Epithelial cell of prostate (primary cell): ENCODE measurements around the gene SYVN1.
"Not testable (repeated sequence)": the region's sequence is repeated elsewhere in the genome, so short reads cannot be mapped to it uniquely, and the experiment has no call there.

ENCODE experiments used
- DNase-seq: peaks from one replicate; pipeline ENCODE4 v3.0.0-alpha.2; 2011; ENCODE audit warnings: low read depth, low spot score
- H3K27ac ChIP-seq: fragments of 450-650 bp; 2 replicates; pipeline ENCODE4 v1.5.1; 2017; ENCODE audit warnings: mild to moderate bottlenecking

SYVN1 gene

DNA sequence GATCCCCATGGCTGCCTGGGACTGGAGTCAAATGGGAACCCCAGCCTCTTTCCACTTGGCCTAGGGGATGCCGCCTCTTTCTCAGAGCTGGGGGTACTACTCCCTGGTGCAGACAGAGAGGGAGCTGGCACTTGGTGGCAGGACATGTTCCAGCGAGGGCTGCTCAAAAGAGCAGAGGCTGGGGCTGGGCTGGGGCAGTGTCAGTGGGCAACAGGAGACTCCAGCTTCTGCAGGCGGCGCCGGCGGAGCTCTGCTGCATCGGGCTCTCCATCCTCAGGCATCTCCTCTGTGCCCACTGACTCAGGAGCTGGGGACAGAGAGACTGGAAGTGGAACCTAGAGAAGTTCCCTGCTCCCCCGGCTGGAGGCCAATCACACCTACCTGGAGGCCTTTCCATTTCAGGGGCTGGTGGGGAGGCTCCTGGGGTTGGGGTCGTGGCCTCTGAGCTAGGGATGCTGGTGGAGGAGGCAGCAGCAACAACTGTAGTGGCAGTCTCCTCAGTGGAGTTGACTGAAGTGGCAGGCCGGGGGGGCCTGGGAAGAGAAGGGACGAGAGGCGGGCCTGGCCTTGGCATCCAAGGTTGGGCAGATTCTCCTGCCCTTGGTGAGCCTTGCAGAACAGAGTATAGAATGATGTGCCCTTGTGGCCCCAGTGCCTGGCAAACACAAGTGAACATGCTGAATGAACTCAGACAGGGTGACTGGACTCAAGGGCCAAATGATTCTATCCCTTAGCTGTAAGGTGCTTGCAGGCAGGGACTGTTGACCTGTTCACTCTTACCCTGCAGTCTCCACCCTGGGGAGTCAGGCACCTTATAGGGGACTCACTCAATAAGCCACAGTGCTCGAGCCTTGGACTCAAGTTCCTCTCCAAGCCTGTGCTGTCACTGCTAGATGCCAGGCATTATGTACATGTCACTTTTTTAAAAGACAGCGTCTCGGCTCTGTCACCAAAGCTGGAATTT lies 5.9 kb downstream of the SYVN1 start:
- DNase-seq = no peak
- H3K27ac ChIP-seq = no peak overlapping the region

DNA sequence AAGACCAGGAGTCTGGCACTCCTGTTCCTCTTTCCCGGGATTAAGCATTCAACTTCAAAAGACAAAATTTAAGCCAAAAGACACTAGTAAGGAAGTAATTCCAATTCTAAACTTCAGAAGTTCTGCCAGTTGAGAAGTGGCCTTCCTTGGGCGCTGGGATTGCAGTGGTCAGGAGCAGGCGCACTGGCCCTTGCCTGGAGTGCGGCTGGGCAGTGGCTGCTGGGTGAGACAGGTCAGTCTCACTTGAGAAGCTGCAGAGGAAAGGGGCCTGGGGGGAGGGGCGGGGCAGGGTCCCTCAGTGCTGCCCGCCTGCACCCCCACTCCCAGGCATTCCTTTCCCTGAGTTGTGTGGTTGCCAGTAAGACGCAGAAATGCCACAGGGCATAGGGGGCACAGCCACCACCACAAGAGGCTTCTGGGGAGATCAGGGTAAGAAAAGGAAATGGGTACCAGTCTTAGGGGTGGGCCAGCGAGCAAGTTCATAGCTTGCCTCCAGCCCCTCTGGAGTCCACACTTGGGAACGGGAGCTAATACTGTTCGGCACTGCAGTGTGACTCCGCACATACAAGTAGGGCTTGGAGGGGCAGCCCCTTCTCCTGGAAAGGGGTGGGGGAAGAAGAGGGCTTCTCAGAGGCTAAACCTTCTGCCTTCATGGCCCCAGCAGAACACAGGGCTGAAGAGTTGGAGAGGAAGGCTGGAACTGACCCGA lies 6.7 kb downstream of the SYVN1 start:
- no peak for DNase-seq
- no peak overlapping the region for H3K27ac ChIP-seq

DNA sequence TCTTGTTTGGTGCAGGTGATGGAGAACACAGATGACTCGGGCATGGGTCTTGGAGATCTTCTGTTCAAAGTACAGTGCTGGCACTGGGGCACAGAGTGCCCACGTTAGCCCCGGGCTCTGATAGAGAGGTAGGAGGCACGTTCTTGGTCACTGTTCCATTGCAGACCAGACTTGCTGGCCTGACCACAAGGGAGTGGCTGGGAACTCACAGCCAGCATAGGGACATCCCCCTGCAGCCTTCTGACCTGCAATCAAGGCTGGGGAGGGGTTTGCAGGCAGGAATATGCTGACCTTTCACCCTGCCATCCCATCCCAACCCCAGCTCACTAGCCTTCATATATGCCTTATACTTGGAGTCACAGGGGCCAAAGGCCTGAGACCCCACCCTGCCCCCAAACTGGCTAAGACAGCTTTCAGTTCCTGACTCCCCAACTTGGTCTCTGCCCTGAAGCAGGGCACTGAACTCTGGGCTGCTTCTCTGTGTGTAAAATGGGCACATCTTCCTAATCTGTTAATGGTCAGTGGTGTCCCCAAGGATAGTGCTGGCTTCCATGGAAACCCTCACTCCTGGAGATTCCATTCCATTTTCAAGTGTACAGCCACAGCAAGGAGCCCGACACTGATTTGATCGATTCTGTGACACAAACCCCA lies 7.6 kb downstream of the SYVN1 start:
- H3K27ac ChIP-seq = no peak overlapping the region
- no peak for DNase-seq

DNA sequence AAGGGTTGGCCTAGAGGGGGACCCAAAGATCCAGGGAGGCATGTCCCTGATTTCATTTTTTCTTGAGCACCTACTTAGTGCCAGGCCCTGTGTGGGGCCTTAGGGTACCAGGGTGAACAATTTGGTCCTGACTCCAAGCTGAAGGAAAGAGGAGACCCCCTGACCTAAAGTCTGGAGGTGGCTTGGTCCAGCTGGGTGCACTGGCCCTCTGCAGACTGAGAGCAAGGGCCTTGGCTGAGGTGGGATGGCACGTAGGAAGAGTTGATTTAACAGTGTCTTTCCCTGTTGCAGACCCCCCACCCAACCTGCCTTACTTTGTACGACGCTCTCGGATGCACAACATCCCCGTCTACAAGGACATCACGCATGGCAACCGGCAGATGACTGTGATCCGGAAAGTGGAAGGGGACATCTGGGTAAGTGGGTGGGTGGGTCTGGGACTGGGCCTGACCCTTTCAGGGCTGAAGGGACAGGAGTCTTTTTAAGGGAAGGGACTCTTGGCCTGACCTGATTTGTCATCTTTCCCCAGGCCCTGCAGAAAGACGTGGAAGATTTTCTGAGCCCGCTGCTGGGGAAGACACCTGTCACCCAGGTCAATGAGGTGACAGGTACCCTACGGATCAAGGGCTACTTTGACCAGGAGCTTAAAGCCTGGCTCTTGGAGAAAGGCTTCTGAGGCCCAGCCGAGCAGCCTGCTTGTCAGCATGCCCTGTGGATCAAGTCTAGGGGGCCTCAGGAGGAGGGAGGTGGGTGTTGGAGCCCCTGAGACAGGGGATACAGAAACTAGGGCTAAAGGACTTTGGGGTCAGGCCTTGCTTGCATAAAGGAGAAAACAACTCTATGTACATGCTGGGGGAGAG lies 8.9 kb downstream of the SYVN1 start:
- H3K27ac ChIP-seq = no peak overlapping the region
- no peak for DNase-seq

- DNase-seq = no peak
- H3K27ac ChIP-seq = no peak overlapping the region
These were observed 9.7 kb downstream of the SYVN1 start for GRCh38 chr11:65124480-65125196.

DNA sequence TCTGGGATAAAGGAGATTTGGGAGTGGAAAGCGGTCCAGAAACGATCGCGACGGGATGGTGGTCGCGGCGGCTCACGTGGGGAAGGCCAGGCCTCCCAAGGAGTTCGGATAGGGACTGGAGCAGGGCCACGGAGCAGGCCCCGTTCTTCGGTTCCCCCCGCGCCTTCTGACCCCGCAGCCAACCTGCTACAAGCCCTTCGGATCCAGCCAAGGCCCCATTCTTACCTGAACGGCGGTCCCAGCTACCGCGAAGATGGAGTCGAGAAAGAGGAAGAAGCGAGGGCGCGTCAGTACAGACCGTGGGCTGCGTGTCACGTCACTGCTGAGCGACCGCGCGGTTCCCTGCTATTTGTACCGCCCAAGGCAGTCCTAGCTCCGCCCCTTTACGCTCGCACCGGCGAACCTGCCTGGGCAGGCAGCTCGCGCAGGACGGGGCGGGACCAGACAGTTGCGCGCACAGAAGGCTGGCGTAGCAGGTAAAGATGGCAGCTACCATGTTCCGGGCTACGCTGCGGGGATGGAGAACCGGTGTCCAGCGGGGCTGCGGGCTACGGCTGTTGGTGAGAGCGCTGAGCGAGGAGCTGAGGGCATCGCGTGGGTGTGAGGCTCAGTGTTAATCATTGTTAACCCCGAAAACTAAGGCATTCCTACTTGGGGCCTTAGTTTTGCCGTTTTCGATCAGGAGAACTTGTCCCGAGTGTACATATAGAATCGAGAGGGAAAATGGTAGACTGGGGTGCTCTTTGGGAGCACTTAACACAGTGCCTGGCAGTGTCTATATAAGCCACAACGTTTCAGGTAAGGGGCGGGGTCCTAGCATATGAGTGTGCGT lies 12.2 kb downstream of the SYVN1 start, which contains the start of the genes FAU and MRPL49:
Gene FAU (minus strand): TSS at position 270 of the 832 bp plus-strand sequence. CDS start 321 bp downstream, outside the sequence.
Gene MRPL49 (plus strand): TSS at position 457 of the 832 bp plus-strand sequence. CDS start 26 bp downstream, at position 483.
- peak within 1 kb of the TSS; percentile 93 for H3K27ac ChIP-seq
- DNase-seq = peak; percentile 93

DNA sequence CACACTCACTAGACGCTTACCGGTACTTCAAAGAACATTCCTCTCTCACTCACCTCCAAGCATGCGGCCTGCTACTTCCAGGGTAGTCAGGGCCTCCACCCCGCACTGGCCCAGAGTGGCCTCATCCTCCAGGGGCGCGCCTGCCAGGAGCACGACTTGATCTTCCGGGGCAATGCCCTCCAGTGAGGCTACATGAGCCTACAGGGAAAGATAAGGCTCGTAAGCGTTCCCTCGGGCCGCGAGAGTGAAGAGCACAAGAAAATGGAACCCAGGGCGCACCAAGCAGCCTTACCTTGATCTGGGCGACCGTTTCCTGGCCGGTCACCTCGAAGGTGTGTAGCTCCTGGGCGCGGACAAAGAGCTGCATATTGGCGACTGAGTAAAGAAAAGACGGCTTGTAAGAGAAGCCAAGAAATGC lies 12.9 kb downstream of the SYVN1 start:
- peak overlapping the region; percentile 93 for H3K27ac ChIP-seq
- no peak for DNase-seq

DNA sequence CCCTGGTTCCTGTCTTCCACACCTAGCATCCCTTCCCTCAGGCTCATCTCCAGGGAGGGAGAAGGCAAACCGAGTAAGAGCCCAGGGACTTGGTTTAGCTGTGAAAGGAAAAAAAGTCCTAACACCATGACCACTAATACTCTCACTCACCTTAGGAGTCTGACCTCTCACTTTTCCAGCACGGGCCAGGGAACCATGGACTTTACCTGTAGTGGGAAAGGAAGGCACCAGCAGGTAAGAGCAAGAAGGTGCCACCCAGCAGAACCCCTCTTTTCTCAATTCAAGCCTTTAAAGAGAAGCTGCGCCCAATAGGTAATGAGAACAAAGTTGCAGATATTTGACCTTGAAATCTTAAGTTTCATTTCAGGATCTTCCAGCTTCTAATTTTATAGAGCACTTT lies 13.5 kb downstream of the SYVN1 start:
- H3K27ac ChIP-seq = peak overlapping the region; percentile 93
- no peak for DNase-seq

- DNase-seq = no peak
- peak overlapping the region; percentile 93 for H3K27ac ChIP-seq
These were observed 14.7 kb downstream of the SYVN1 start for GRCh38 chr11:65119670-65119995.

- H3K27ac ChIP-seq = peak overlapping the region; percentile 93
- DNase-seq = not testable (repeated sequence)
These were observed 15.2 kb downstream of the SYVN1 start for GRCh38 chr11:65118891-65119669.

DNA sequence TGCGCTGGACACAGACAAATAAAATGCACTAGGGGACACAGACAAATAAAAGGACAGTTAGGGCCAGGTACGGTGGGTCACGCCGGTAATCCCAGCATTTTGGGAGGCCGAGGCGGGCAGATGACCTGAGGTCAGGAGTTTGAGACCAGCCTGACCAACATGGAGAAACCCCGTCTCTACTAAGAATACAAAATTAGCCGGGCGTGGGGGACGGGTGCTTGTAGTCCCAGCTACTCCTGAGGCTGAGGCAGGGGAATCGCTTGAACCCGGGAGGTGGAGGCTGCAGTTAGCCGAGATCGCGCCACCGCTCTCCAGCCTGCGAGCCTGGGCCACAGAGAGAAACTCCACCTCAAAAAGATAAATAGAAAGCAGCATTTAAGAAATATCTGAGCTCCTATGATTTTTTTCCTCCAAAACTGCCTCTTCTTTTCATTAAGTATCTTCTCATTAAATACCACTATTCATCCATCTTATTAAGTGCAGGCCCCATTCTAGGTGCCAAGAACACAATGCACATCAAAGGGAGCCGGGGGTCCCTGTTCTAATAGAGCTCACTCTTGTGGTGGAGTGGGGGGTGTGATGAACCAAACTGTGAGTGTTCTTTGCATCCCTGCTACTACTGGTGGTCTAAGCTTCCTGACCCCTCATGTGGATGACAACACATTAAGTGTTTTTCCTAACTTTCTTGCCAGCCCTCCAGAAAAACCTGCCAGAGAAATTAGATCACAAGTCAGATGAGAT lies 16.1 kb downstream of the SYVN1 start:
- H3K27ac ChIP-seq = peak overlapping the region; percentile 93
- DNase-seq = no peak

- H3K27ac ChIP-seq = peak within 1 kb of the TSS; percentile 93
- peak; percentile 93 for DNase-seq
These were observed 16.9 kb downstream of the SYVN1 start, which contains the start of gene ZNHIT2 for GRCh38 chr11:65117206-65118096. ZNHIT2 (minus strand) TSS chr11:65117701; CDS start chr11:65117653, 48 bp downstream.

GRCh38 chr11:65116370-65117205 lies 17.7 kb downstream of the SYVN1 start:
- DNase-seq = no peak
- peak overlapping the region; percentile 93 for H3K27ac ChIP-seq

- H3K27ac ChIP-seq = peak overlapping the region; percentile 93
- DNase-seq = no peak
These were observed 18.8 kb downstream of the SYVN1 start for GRCh38 chr11:65115361-65116082.
